ENCODE results near the gene CD79B. TPM values are rescaled to one million over a fixed set of nuclear protein-coding genes. Genes with fewer than 3 reads are reported as not detected.

CD79B gene
- total and polyA plus RNA-seq, 10 of the 15 experiments (the other 5 are each of a cell fraction or from before 2014, with no cell fraction given), result 17.5 to 148 (median 79.1) TPM

DNA sequence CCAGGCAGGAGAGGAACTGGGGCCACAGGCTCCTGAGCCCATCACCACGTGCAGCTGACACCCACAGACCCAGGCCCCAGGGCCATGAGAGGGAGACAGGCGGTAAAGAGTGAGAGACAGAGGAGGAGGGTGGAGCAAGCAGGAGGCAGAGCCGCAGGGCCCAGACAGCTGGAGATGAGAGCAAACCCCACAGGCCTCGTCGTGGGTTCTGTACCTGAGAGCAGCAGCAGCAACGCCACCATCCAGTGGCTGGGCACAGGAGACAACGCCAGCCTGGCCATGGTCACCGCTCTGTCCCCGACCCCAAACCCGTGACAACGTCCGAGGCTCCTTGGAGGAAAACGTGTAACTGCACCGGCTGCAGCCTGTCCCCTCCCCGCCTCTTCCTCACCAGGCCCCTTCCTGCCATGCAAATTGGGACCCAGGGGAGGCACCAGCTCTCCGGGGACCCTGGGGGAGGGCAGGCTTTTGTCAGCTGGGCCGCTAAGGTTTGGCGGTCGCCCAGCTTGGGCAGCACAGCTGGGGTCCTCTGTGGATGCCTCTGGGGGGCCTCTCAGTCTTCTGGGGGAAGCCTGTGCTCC, at the start of gene CD79B (continued):
- peak; percentile 52 for TF ChIP-seq MYC (IDR thresholded peaks at IDR 0.05; ENCODE audit: insufficient read depth, insufficient read length, insufficient replicate concordance, low read length, severe bottlenecking)
- TF ChIP-seq MXI1 (IDR thresholded peaks at IDR 0.05; ENCODE audit: low read depth, low read length), result peak; percentile 83
- no peak for TF ChIP-seq ZSCAN29 (IDR thresholded peaks at IDR 0.05)
- no peak; the same call in 1 of the 2 replicates for TF ChIP-seq MYB (IDR thresholded peaks at IDR 0.05; ENCODE audit: borderline replicate concordance, low read depth, low read length)
- TF ChIP-seq ESRRA (IDR thresholded peaks at IDR 0.05; ENCODE audit: low read length), result no peak
- TF ChIP-seq, protein P1, sequence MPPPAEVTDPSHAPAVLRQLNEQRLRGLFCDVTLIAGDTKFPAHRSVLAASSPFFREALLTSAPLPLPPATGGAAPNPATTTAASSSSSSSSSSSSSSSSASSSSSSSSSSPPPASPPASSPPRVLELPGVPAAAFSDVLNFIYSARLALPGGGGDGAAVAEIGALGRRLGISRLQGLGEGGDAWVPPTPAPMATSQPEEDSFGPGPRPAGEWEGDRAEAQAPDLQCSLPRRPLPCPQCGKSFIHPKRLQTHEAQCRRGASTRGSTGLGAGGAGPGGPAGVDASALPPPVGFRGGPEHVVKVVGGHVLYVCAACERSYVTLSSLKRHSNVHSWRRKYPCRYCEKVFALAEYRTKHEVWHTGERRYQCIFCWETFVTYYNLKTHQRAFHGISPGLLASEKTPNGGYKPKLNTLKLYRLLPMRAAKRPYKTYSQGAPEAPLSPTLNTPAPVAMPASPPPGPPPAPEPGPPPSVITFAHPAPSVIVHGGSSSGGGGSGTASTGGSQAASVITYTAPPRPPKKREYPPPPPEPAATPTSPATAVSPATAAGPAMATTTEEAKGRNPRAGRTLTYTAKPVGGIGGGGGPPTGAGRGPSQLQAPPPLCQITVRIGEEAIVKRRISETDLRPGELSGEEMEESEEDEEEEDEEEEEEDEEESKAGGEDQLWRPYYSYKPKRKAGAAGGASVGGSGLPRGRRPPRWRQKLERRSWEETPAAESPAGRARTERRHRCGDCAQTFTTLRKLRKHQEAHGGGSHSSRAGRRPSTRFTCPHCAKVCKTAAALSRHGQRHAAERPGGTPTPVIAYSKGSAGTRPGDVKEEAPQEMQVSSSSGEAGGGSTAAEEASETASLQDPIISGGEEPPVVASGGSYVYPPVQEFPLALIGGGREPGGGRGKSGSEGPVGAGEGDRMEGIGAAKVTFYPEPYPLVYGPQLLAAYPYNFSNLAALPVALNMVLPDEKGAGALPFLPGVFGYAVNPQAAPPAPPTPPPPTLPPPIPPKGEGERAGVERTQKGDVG (CRISPR knock-in tag; IDR thresholded peaks at IDR 0.05), result no peak
- peak; percentile 5 to 33; a peak in 2 of 4 replicates for TF ChIP-seq EP300 (IDR thresholded peaks at IDR 0.05; ENCODE audit: borderline replicate concordance in 1 of 2, control insufficient read depth in 1 of 2, low read depth in 2 of 2, low read length in 2 of 2)
- TF ChIP-seq, protein P2, sequence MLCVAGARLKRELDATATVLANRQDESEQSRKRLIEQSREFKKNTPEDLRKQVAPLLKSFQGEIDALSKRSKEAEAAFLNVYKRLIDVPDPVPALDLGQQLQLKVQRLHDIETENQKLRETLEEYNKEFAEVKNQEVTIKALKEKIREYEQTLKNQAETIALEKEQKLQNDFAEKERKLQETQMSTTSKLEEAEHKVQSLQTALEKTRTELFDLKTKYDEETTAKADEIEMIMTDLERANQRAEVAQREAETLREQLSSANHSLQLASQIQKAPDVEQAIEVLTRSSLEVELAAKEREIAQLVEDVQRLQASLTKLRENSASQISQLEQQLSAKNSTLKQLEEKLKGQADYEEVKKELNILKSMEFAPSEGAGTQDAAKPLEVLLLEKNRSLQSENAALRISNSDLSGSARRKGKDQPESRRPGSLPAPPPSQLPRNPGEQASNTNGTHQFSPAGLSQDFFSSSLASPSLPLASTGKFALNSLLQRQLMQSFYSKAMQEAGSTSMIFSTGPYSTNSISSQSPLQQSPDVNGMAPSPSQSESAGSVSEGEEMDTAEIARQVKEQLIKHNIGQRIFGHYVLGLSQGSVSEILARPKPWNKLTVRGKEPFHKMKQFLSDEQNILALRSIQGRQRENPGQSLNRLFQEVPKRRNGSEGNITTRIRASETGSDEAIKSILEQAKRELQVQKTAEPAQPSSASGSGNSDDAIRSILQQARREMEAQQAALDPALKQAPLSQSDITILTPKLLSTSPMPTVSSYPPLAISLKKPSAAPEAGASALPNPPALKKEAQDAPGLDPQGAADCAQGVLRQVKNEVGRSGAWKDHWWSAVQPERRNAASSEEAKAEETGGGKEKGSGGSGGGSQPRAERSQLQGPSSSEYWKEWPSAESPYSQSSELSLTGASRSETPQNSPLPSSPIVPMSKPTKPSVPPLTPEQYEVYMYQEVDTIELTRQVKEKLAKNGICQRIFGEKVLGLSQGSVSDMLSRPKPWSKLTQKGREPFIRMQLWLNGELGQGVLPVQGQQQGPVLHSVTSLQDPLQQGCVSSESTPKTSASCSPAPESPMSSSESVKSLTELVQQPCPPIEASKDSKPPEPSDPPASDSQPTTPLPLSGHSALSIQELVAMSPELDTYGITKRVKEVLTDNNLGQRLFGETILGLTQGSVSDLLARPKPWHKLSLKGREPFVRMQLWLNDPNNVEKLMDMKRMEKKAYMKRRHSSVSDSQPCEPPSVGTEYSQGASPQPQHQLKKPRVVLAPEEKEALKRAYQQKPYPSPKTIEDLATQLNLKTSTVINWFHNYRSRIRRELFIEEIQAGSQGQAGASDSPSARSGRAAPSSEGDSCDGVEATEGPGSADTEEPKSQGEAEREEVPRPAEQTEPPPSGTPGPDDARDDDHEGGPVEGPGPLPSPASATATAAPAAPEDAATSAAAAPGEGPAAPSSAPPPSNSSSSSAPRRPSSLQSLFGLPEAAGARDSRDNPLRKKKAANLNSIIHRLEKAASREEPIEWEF (IDR thresholded peaks at IDR 0.05; ENCODE audit: insufficient replicate concordance, low read depth, low read length), result peak; percentile 58
- peak; percentile 46 for TF ChIP-seq SMAD1 (IDR thresholded peaks at IDR 0.05; ENCODE audit: low read depth, partially characterized antibody)
- TF ChIP-seq TCF3 (IDR thresholded peaks at IDR 0.05; ENCODE audit: borderline replicate concordance, insufficient read depth, low read depth, low read length), result peak; percentile 75; the same call in 1 of the 2 replicates
- no peak for TF ChIP-seq CHD4 (IDR thresholded peaks at IDR 0.05)
- TF ChIP-seq, protein P3, sequence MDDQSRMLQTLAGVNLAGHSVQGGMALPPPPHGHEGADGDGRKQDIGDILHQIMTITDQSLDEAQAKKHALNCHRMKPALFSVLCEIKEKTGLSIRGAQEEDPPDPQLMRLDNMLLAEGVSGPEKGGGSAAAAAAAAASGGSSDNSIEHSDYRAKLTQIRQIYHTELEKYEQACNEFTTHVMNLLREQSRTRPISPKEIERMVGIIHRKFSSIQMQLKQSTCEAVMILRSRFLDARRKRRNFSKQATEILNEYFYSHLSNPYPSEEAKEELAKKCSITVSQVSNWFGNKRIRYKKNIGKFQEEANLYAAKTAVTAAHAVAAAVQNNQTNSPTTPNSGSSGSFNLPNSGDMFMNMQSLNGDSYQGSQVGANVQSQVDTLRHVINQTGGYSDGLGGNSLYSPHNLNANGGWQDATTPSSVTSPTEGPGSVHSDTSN (IDR thresholded peaks at IDR 0.05; ENCODE audit: insufficient replicate concordance, low read depth, low read length), result peak; percentile 15
- TF ChIP-seq, protein P4, sequence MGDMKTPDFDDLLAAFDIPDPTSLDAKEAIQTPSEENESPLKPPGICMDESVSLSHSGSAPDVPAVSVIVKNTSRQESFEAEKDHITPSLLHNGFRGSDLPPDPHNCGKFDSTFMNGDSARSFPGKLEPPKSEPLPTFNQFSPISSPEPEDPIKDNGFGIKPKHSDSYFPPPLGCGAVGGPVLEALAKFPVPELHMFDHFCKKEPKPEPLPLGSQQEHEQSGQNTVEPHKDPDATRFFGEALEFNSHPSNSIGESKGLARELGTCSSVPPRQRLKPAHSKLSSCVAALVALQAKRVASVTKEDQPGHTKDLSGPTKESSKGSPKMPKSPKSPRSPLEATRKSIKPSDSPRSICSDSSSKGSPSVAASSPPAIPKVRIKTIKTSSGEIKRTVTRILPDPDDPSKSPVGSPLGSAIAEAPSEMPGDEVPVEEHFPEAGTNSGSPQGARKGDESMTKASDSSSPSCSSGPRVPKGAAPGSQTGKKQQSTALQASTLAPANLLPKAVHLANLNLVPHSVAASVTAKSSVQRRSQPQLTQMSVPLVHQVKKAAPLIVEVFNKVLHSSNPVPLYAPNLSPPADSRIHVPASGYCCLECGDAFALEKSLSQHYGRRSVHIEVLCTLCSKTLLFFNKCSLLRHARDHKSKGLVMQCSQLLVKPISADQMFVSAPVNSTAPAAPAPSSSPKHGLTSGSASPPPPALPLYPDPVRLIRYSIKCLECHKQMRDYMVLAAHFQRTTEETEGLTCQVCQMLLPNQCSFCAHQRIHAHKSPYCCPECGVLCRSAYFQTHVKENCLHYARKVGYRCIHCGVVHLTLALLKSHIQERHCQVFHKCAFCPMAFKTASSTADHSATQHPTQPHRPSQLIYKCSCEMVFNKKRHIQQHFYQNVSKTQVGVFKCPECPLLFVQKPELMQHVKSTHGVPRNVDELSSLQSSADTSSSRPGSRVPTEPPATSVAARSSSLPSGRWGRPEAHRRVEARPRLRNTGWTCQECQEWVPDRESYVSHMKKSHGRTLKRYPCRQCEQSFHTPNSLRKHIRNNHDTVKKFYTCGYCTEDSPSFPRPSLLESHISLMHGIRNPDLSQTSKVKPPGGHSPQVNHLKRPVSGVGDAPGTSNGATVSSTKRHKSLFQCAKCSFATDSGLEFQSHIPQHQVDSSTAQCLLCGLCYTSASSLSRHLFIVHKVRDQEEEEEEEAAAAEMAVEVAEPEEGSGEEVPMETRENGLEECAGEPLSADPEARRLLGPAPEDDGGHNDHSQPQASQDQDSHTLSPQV (IDR thresholded peaks at IDR 0.05), result no peak
- peak; percentile 100 for TF ChIP-seq POU2F2 (IDR thresholded peaks at IDR 0.05; ENCODE audit: borderline replicate concordance, low read depth, low read length)

All from GM12878 (cell line).